ENCODE measurements around the gene PI4KA.
"Not testable (repeated sequence)": the region's sequence is repeated elsewhere in the genome, so short reads cannot be mapped to it uniquely, and the experiment has no call there.

Gene PI4KA

GRCh38 chr22:20694256-20694655, 164.4 kb downstream of the PI4KA start:
- DNase-seq (ENCODE audit: low read depth) = not testable (repeated sequence)

- DNase-seq (ENCODE audit: low read depth) = not testable (repeated sequence)
Observed at GRCh38 chr22:20692926-20693325, 165.7 kb downstream of the PI4KA start.

- DNase-seq (ENCODE audit: low read depth) = not testable (repeated sequence)
Observed at GRCh38 chr22:20690586-20691317, 167.9 kb downstream of the PI4KA start.

- not testable (repeated sequence) for DNase-seq (ENCODE audit: low read depth)
Observed at GRCh38 chr22:20687356-20688172, 171.0 kb downstream of the PI4KA start.

DNA sequence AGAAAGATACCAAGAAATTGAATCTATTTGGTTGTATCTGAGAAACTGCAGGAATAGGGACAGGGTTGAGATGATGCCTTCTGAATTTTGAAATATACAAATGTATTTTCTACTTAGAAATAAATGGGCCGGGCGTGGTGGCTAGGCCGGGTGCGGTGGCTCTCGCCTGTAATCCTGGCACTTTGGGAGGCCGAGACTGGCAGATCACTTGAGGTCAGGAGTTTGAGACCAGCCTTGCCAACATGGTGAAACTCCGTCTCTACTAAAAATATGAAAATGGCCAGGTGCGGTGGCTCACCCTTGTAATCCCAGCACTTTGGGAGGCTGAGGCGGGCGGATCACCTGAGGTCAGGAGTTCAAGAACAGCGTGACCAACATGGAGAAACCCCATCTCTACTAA, 172.8 kb downstream of the PI4KA start:
- not testable (repeated sequence) for DNase-seq (ENCODE audit: low read depth)

- DNase-seq (ENCODE audit: low read depth) = not testable (repeated sequence)
Observed at GRCh38 chr22:20678792-20679435, 179.7 kb downstream of the PI4KA start.

DNA sequence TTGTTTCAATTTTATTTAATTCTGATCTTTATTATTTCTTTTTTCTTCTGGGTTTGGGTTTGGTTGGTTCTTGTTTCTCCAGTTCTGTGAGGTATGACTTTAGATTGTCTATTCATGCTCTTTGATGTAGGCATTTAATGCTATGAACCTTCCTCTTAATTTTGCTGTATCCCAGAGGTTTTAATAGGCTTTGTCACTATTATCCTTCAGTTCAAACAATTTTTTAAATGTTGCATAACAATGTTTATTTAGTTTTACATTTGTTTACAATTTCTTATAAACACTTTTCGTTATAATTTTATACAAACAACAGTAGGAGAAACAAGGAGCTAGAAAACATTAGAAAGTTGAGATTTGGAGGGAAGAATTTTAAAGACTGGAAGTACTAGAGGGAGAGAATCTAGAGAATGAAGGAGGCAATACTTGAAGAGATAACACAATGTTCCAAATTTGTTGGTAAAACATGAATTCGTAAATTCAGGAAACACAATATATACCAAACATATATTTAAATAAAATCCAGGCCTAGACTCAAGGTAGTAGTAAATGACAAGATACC, 180.8 kb downstream of the PI4KA start:
- no peak for DNase-seq (ENCODE audit: low read depth)

GRCh38 chr22:20675613-20676012, 183.0 kb downstream of the PI4KA start:
- DNase-seq (ENCODE audit: low read depth) = not testable (repeated sequence)

DNA sequence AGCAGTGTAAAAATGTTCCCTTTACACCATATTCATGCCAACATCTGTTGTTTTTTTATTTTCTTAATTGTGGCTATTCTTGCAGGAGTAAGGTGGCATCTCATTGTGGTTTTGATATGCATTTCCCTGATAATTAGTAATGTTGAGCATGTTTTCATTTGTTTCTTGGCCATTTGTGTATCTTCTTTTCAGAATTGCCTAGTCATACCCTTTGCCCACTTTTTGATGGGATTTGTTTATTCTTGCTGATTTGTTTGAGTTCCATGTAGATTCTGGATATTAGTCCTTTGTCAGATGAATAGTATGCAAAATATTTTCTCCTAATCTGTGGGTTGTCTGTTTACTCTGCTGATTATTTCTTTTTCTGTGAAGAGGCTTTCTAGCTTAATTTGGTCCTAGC, 183.6 kb downstream of the PI4KA start:
- no peak for DNase-seq (ENCODE audit: low read depth)

GRCh38 chr22:20673295-20674195, 185.1 kb downstream of the PI4KA start:
- no peak for DNase-seq (ENCODE audit: low read depth)

DNA sequence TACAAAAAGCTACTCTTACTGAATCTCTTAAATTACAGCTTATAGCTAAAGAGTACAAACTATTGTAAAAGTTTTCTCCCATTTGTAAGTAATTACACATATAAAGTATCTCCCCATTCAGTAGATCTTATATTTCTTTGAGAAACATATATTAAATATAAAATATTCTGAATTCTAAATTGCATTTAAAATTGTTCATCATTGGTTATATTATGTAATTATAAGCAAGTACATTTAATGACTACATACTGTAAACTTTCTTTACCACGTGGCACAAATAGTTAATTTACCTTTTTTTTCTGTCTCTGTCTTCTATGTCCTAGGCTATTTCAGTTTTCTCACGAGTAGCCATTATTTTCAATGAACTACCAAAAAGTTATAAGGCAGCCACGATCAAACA, 185.9 kb downstream of the PI4KA start:
- DNase-seq (ENCODE audit: low read depth) = no peak

- no peak for DNase-seq (ENCODE audit: low read depth)
Observed at GRCh38 chr22:20672082-20672424, 186.6 kb downstream of the PI4KA start.

- DNase-seq (ENCODE audit: low read depth) = no peak
Observed at GRCh38 chr22:20671409-20672081, 187.1 kb downstream of the PI4KA start.

DNA sequence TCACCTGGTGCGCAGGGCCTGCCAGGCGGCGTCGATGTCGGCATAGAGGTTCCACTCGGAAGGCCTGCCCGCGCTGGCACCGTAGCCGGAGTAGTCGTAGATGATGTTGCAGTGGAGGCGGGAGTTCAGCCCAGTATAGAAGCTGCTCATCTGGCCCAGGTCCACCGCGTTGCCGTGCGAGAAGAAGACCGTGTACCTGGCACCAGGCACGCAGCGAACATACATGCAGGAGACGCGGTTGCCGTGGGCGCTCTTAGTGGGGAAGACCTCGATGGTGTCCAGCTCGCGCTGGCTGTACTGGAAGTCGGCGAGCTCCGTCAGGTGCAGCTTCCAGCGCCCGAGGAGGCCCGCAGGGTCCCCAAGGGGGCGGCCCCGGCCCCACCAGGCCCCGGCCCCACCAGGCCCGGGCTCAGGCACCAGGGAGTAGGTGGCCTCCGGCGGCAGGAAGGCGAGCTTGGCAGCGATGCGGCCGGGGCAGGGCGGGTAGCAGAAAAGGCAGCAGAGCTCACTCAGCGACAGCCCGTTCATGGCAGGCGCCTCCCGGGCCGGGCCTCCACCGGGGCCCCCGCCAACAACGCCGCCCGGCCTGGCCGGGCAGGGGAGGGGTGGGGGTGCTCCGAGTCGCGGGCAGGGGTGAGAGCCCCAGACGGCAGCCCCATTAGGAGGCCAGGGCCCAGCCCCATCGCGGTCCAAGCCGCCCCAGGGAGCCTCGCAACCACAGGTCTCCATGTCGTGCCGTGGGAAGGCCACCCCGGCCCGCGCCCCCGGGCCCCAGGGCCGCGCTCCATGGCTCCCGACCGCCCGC, 188.0 kb downstream of the PI4KA start:
- not testable (repeated sequence) for DNase-seq (ENCODE audit: low read depth)

GRCh38 chr22:20669884-20670283, 188.7 kb downstream of the PI4KA start:
- DNase-seq (ENCODE audit: low read depth) = not testable (repeated sequence)

DNA sequence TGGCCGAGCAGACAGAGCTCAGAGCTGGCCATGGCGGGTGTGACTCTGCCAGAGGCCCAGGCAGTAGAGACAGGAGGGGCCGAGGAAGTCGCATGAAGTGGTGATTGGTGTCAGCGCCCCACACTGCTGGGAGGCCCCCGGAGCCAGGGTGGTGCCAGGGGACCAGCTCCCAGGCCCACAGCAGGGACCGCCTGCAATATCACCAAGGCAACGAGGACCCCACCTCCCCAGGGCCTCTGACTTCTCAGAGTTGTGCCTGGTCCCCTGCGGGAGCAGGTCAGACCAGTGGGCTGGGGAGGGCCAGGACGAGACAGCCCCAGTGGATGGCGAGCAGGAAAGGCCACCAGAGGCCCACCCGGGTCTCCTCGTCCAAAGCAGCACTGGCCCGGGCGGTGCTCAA, 189.1 kb downstream of the PI4KA start:
- DNase-seq (ENCODE audit: low read depth) = not testable (repeated sequence)

DNA sequence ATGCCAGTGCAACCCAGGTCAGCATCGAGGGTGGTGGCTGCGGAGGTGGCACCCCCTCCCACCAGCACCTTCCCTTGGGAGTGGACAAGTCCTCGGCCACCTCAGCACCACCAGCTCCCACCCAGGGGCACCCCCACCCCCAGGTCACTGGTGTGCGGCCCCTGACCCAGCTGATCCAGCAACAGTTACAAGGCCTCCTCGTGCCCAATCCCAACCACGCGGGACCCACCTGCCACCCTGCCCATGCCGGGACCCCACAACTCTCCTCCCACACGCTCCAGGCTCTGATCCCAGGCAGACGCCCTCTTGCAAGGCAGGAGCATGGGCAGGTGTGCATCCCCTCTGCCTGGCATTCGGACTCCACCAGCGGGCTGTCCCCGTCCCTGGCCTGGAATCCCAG, 189.8 kb downstream of the PI4KA start:
- not testable (repeated sequence) for DNase-seq (ENCODE audit: low read depth)

DNA sequence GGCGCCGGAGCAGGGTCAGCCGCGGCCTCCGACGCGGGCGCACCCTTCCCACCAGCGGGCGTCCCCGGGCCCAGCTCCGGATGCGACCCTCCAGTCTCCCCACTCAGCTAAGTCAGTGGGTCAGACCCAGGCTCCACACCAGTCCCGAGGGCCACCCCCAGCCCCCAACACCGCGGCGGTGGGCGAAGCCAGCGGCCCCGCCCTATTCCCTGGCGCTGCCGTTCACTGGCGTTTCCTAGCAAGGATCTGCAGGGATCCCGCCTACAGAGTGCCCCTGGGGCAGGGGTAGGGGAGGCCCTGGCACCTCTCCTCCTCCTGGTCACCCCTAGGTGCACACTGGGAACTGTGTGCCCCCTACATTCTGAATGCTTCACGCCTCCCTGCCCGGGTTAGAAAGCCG, 190.4 kb downstream of the PI4KA start:
- DNase-seq (ENCODE audit: low read depth) = not testable (repeated sequence)

GRCh38 chr22:20667548-20667947, 191.1 kb downstream of the PI4KA start:
- DNase-seq (ENCODE audit: low read depth) = not testable (repeated sequence)

- no peak for DNase-seq (ENCODE audit: low read depth)
Observed at GRCh38 chr22:20666560-20666959, 192.1 kb downstream of the PI4KA start.
